Uterus (tissue), 2 donors: ENCODE measurements around the gene MIPOL1.

Experiments
- POLR2A ChIP-seq, 2 donors: fragments of 450-650 bp; IDR thresholded peaks; one replicate each; pipeline ENCODE4 v1.6.1; 2016; ENCODE audit warnings: antibody characterized with exemption in 2 of 2, mild to moderate bottlenecking in 1 of 2, moderate library complexity in 1 of 2
- TF ChIP-seq, protein P1 (sequence below), 4 experiments: fragments of 200-600 bp in 2 of 4; fragments of 450-650 bp in 2 of 4; sonication (generic) in 2 of 4; IDR thresholded peaks; one replicate each; pipeline ENCODE4 v1.5.1; 2016 to 2019; ENCODE audit warnings: antibody characterized with exemption in 4 of 4, mild to moderate bottlenecking in 2 of 4, moderate library complexity in 1 of 4

DNA sequence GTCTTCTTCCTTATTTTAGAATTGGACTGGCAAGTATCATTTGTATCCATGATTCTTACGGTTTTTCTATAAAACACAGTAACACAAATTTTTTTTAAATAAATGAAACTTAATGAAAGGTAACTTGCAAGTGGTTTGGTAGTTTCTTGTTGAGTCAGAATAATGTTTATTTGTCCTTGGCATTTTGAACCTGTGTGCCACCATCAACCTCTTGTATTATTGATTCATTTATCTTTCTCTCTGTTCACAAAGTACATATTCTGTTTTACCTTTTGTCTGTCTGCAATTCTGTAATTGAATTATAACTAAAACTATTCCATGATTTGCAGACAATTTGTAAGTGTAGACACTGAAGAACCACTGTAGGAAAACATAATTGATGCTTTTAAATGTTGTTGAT lies 54.7 kb downstream of the MIPOL1 start:
- TF ChIP-seq, protein P1, sequence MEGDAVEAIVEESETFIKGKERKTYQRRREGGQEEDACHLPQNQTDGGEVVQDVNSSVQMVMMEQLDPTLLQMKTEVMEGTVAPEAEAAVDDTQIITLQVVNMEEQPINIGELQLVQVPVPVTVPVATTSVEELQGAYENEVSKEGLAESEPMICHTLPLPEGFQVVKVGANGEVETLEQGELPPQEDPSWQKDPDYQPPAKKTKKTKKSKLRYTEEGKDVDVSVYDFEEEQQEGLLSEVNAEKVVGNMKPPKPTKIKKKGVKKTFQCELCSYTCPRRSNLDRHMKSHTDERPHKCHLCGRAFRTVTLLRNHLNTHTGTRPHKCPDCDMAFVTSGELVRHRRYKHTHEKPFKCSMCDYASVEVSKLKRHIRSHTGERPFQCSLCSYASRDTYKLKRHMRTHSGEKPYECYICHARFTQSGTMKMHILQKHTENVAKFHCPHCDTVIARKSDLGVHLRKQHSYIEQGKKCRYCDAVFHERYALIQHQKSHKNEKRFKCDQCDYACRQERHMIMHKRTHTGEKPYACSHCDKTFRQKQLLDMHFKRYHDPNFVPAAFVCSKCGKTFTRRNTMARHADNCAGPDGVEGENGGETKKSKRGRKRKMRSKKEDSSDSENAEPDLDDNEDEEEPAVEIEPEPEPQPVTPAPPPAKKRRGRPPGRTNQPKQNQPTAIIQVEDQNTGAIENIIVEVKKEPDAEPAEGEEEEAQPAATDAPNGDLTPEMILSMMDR (IDR thresholded peaks at IDR 0.05): no peak
- TF ChIP-seq POLR2A (IDR thresholded peaks at IDR 0.05): no peak
